A673 (cell line): ENCODE data around the gene CAPN13.

Experiments used
- CTCF ChIP-seq: fragments of 300-800, 200-600 bp; sonication (generic); conservative IDR thresholded peaks from 2 replicates; pipeline ENCODE4 v1.5.1; 2017; ENCODE audit warnings: low read depth, mild to moderate bottlenecking, antibody characterized with exemption, low read length, moderate library complexity, mixed read lengths
- EZH2 ChIP-seq: fragments of 200-600 bp; sonication (generic); IDR thresholded peaks from 2 replicates; pipeline ENCODE4 v1.6.1; 2017; ENCODE audit warnings: borderline replicate concordance, low read depth, mild to moderate bottlenecking, mixed read lengths, antibody characterized with exemption, low read length; ENCODE audit not compliant: poor library complexity, severe bottlenecking

- TF ChIP-seq CTCF (no peak), EZH2 (no peak)
Observed at GRCh38 chr2:30758191-30758651, 49.0 kb downstream of the CAPN13 start.
